B cell (primary cell): ENCODE data around the gene PPFIA1. TPM values are rescaled to one million over a fixed set of nuclear protein-coding genes. Genes with fewer than 3 reads are reported as not detected.

Source experiments
- ATAC-seq: fragments of 200-7000 bp; cut with Tn5 transposase; one replicate; pipeline ENCODE4 v1.10.0; 2021; ENCODE audit warnings: low read depth, mild to moderate bottlenecking, moderate number of reproducible peaks, moderate library complexity
- CTCF ChIA-PET: fragments of 350-600 bp; sonication (Branson Sonifier 250); formaldehyde crosslinking; loops from one replicate; lab custom pipeline; 2021; ENCODE audit warnings: antibody characterized with exemption, inconsistent platforms; lab: Charles Lee
- POLR2A ChIA-PET: fragments of 350-600 bp; sonication (Branson Sonifier 250); formaldehyde crosslinking; loops from one replicate; lab custom pipeline; 2021; ENCODE audit warnings: antibody characterized with exemption; lab: Charles Lee
- DNase-seq: peaks from one replicate; pipeline ENCODE4 v3.0.0; 2013
- H2AFZ ChIP-seq: 2 replicates; pipeline ENCODE4 v1.6.1; 2012; ENCODE audit warnings: mild to moderate bottlenecking, low read depth, low read length; ENCODE audit not compliant: insufficient read depth, poor library complexity, severe bottlenecking
- H3K27ac ChIP-seq, 2 donors: 1 replicate in 1 of 2; 2 replicates in 1 of 2; pipeline ENCODE4 v1.5.1; 2012 to 2013; ENCODE audit warnings: low read length in 2 of 2, mild to moderate bottlenecking in 2 of 2, moderate library complexity in 1 of 2
- H3K27me3 ChIP-seq, 4 experiments: fragments of 200-600 bp in 1 of 4; sonication (generic) in 1 of 4; replicated peaks in 1 of 4; 1 replicate in 2 of 4; 2 replicates in 2 of 4; pipeline versions ENCODE4 v1.6.1 to v1.7.0; 2013 to 2016; ENCODE audit warnings: low read length in 3 of 4, mild to moderate bottlenecking in 2 of 4, mixed read lengths in 1 of 4, moderate library complexity in 1 of 4; ENCODE audit not compliant: insufficient read depth in 4 of 4, control insufficient read depth in 3 of 4; ENCODE audit errors: control extremely low read depth in 1 of 4
- H3K36me3 ChIP-seq, 2 experiments: replicated peaks in 1 of 2; 1 replicate in 1 of 2; 2 replicates in 1 of 2; pipeline versions ENCODE4 v1.6.1 to v1.7.1; 2013; ENCODE audit warnings: low read length in 1 of 2; ENCODE audit not compliant: insufficient read depth in 2 of 2, control insufficient read depth in 1 of 2; ENCODE audit errors: control extremely low read depth in 1 of 2, extremely low read depth in 1 of 2
- H3K4me1 ChIP-seq, 2 donors: fragments of 200-600 bp in 1 of 2; sonication (generic) in 1 of 2; 1 replicate in 1 of 2; 2 replicates in 1 of 2; pipeline versions ENCODE4 v1.5.1 to v1.6.1; 2013 to 2017; ENCODE audit warnings: low read length in 2 of 2; ENCODE audit not compliant: control insufficient read depth in 2 of 2, insufficient read depth in 2 of 2
- H3K4me2 ChIP-seq: replicated peaks from 2 replicates; pipeline ENCODE3; 2012; ENCODE audit warnings: mild to moderate bottlenecking, low read depth, low read length; ENCODE audit not compliant: poor library complexity, severe bottlenecking
- H3K4me3 ChIP-seq, 5 experiments: fragments of 200-600 bp in 1 of 5; sonication (generic) in 1 of 5; 1 replicate in 3 of 5; 2 replicates in 2 of 5; pipeline versions ENCODE4 v1.5.1 to v1.7.0; 2011 to 2016; ENCODE audit warnings: low read length in 4 of 5, mild to moderate bottlenecking in 4 of 5, low read depth in 2 of 5, control low read depth in 1 of 5, moderate library complexity in 1 of 5; ENCODE audit not compliant: insufficient read depth in 1 of 5; ENCODE audit errors: control extremely low read depth in 1 of 5, extremely low read depth in 1 of 5
- H3K79me2 ChIP-seq: fragments of 200-600 bp; sonication (generic); one replicate; pipeline ENCODE4 v1.6.0; 2016; ENCODE audit warnings: low read length; ENCODE audit not compliant: control insufficient read depth, insufficient read depth
- H3K9ac ChIP-seq: fragments of 200-600 bp; sonication (generic); 2 replicates; pipeline ENCODE4 v1.6.1; 2017; ENCODE audit warnings: mild to moderate bottlenecking, low read length, moderate library complexity
- H3K9me3 ChIP-seq, 3 donors: one replicate each; pipeline versions ENCODE4 v1.6.1 to v1.7.1; 2013; ENCODE audit warnings: low read length in 2 of 3; ENCODE audit not compliant: control insufficient read depth in 2 of 3, insufficient read depth in 1 of 3; ENCODE audit errors: control extremely low read depth in 1 of 3
- H4K20me1 ChIP-seq: 2 replicates; pipeline ENCODE4 v1.6.0; 2012; ENCODE audit warnings: mild to moderate bottlenecking, low read length; ENCODE audit not compliant: insufficient read depth, control insufficient read depth, poor library complexity, severe bottlenecking
- H3K27ac Mint-ChIP-seq: one replicate; pipeline ENCODE4 v1.8.0; 2021; ENCODE audit warnings: mixed read lengths
- H3K27me3 Mint-ChIP-seq: one replicate; pipeline ENCODE4 v1.8.0; 2021; ENCODE audit warnings: mixed read lengths
- H3K4me1 Mint-ChIP-seq: one replicate; pipeline ENCODE4 v1.8.0; 2021; ENCODE audit warnings: mixed read lengths
- H3K4me3 Mint-ChIP-seq: one replicate; pipeline ENCODE4 v1.8.0; 2021; ENCODE audit warnings: mixed read lengths
- H3K9me3 Mint-ChIP-seq: one replicate; pipeline ENCODE4 v1.8.0; 2022; ENCODE audit warnings: mixed read lengths; ENCODE audit not compliant: insufficient read depth
- CTCF ChIP-seq: fragments of 200-600 bp; IDR thresholded peaks from one replicate; pipeline ENCODE4 v1.8.0; 2022; ENCODE audit warnings: antibody characterized with exemption, mild to moderate bottlenecking
- EZH2 ChIP-seq: IDR thresholded peaks from 2 replicates; pipeline ENCODE4 v1.6.1; 2012; ENCODE audit warnings: borderline replicate concordance, low read depth, mild to moderate bottlenecking, moderate library complexity, low read length; ENCODE audit not compliant: insufficient read depth, poor library complexity, severe bottlenecking
- WGBS: methylation state at CpG from one replicate; pipeline ENCODE4 v1.1.5; 2013; ENCODE audit warnings: missing lambda C conversion rate; ENCODE audit not compliant: insufficient coverage; 5-methylcytosine and 5-hydroxymethylcytosine counted together
- intact Hi-C: fragments of 100-400 bp; cut with micrococcal nuclease; formaldehyde crosslinking; loops from one replicate; pipeline ENCODE4 v1.10.0; 2022
- polyA plus RNA-seq: library from polyadenylated mRNA; depleted of rRNA; stranded (reverse); fragments of >200 nt; gene quantifications from 2 replicates; pipeline ENCODE4 v1.2.3, GENCODE V29; 2012
- total RNA-seq, 2 donors: library from RNA; stranded (reverse); fragments of 120-200 nt in 1 of 2; gene quantifications; 1 replicate in 1 of 2; 2 replicates in 1 of 2; pipeline versions ENCODE4 v1.2.3 to v1.2.4, GENCODE V29; 2013 to 2022

Gene PPFIA1
- total and polyA plus RNA-seq, 2 donors (not counting 1 experiment from before 2014, with no cell fraction given) = 21.8 to 70.4 TPM

- H3K4me2 ChIP-seq = no peak overlapping the region
- H2AFZ ChIP-seq = no peak overlapping the region
- no peaks in the 10 kb centered on the region for H3K4me1 ChIP-seq
- no peak overlapping the region for H3K4me3 Mint-ChIP-seq
- H3K4me1 Mint-ChIP-seq = no peaks in the 10 kb centered on the region
- no peak for TF ChIP-seq EZH2
- no peak for TF ChIP-seq CTCF
- H3K4me3 ChIP-seq = no peak overlapping the region
- DNase-seq (no peak), ATAC-seq (no peak)
- peaks cover 1 to 61% of the 10 kb centered on the region in 2 experiments for H3K36me3 ChIP-seq
- peaks cover 12% of the 10 kb centered on the region for H4K20me1 ChIP-seq
- H3K9me3 Mint-ChIP-seq = no peaks in the 10 kb centered on the region
- H3K27ac ChIP-seq = no peak overlapping the region
- intact Hi-C loops = no loop called here
- H3K27me3 Mint-ChIP-seq = no peaks in the 10 kb centered on the region
- no peaks in the 10 kb centered on the region for H3K9me3 ChIP-seq
- no CpG with 5 or more reads among the region's 3 CpGs for WGBS
- no peak overlapping the region for H3K9ac ChIP-seq
- no peak overlapping the region for H3K27ac Mint-ChIP-seq
- ChIA-PET POLR2A (no interaction called here), CTCF (interaction anchor here (1.1 kb wide), 1 partner anchor 27 kb away, joined by 3 read pairs; no protein-coding TSS in a partner anchor)
- H3K79me2 ChIP-seq = no peaks in the 10 kb centered on the region
- no peaks in the 10 kb centered on the region for H3K27me3 ChIP-seq
These were observed 55.3 kb downstream of the PPFIA1 start for GRCh38 chr11:70325824-70326223.

GRCh38 chr11:70326365-70326811, 55.9 kb downstream of the PPFIA1 start:
- ATAC-seq = no peak
- H3K9ac ChIP-seq = no peak overlapping the region
- ChIA-PET CTCF (interaction anchor here (1.1 kb wide), 1 partner anchor 27 kb away, joined by 3 read pairs; no protein-coding TSS in a partner anchor), POLR2A (no interaction called here)
- TF ChIP-seq CTCF (no peak), EZH2 (no peak)
- Mint-ChIP-seq H3K9me3 (no peaks in the 10 kb centered on the region), H3K27ac (no peak overlapping the region), H3K4me1 (no peaks in the 10 kb centered on the region), H3K4me3 (no peak overlapping the region), H3K27me3 (no peaks in the 10 kb centered on the region)
- no peak overlapping the region for H2AFZ ChIP-seq
- intact Hi-C loops = no loop called here
- H3K4me2 ChIP-seq = no peak overlapping the region
- no peaks in the 10 kb centered on the region for H3K79me2 ChIP-seq
- H3K27me3 ChIP-seq = no peaks in the 10 kb centered on the region
- H3K4me3 ChIP-seq = no peak overlapping the region
- peaks cover 12% of the 10 kb centered on the region for H4K20me1 ChIP-seq
- WGBS = 85% methylated on average over 2 of the region's 6 CpGs
- DNase-seq = no peak
- peaks cover 1 to 58% of the 10 kb centered on the region in 2 experiments for H3K36me3 ChIP-seq
- H3K27ac ChIP-seq = no peak overlapping the region
- H3K4me1 ChIP-seq = no peaks in the 10 kb centered on the region
- H3K9me3 ChIP-seq = no peaks in the 10 kb centered on the region
